NT2/D1 (cell line): Measurements from ENCODE around the gene ADGRG1.

Source experiments
- DNase-seq: peaks from one replicate; pipeline ENCODE4 v3.0.0-alpha.2; 2011; ENCODE audit warnings: low read depth, low spot score
- H3K27me3 ChIP-seq: 2 replicates; pipeline ENCODE4 v1.6.0; 2011; ENCODE audit warnings: mild to moderate bottlenecking; ENCODE audit not compliant: insufficient read length, insufficient read depth
- H3K36me3 ChIP-seq: 2 replicates; pipeline ENCODE4 v1.6.1; 2011; ENCODE audit warnings: mild to moderate bottlenecking, low read length, mixed read lengths; ENCODE audit not compliant: insufficient read depth, insufficient read length
- H3K4me1 ChIP-seq: 2 replicates; pipeline ENCODE4 v1.5.1; 2011; ENCODE audit not compliant: insufficient read depth, insufficient read length
- H3K4me3 ChIP-seq: 2 replicates; pipeline ENCODE4 v1.5.1; 2011; ENCODE audit warnings: low read depth; ENCODE audit not compliant: insufficient read length
- H3K9ac ChIP-seq: 2 replicates; pipeline ENCODE4 v1.6.0; 2011; ENCODE audit warnings: low read depth; ENCODE audit not compliant: insufficient read length
- H3K9me3 ChIP-seq: 2 replicates; pipeline ENCODE4 v1.5.1; 2011; ENCODE audit warnings: mild to moderate bottlenecking, low read length; ENCODE audit not compliant: insufficient read depth
- SUZ12 ChIP-seq: IDR thresholded peaks from 2 replicates; pipeline ENCODE4 v1.6.1; 2011; ENCODE audit not compliant: insufficient read length, insufficient read depth; ENCODE audit errors: extremely low read depth
- YY1 ChIP-seq: IDR thresholded peaks from 2 replicates; pipeline ENCODE4 v1.6.1; 2011; ENCODE audit not compliant: insufficient read length, insufficient read depth
- ZNF274 ChIP-seq: IDR thresholded peaks from 2 replicates; pipeline ENCODE4 v1.6.1; 2011; ENCODE audit warnings: mild to moderate bottlenecking, low read depth, low read length

The ADGRG1 gene

GRCh38 chr16:57677622-57678369 lies 49.4 kb downstream of the ADGRG1 start:
- no peak overlapping the region for H3K4me3 ChIP-seq
- no peaks in the 10 kb centered on the region for H3K36me3 ChIP-seq
- H3K9ac ChIP-seq, result no peak overlapping the region
- peaks cover 24% of the 10 kb centered on the region for H3K4me1 ChIP-seq
- no peaks in the 10 kb centered on the region for H3K9me3 ChIP-seq
- DNase-seq, result no peak
- TF ChIP-seq SUZ12 (no peak), YY1 (no peak), ZNF274 (no peak)
- peaks cover 4% of the 10 kb centered on the region for H3K27me3 ChIP-seq

- no peaks in the 10 kb centered on the region for H3K27me3 ChIP-seq
- H3K4me3 ChIP-seq, result no peak overlapping the region
- H3K9me3 ChIP-seq, result no peaks in the 10 kb centered on the region
- TF ChIP-seq SUZ12 (no peak), ZNF274 (no peak), YY1 (no peak)
- no peak for DNase-seq
- no peaks in the 10 kb centered on the region for H3K36me3 ChIP-seq
- peaks cover 23% of the 10 kb centered on the region for H3K4me1 ChIP-seq
- H3K9ac ChIP-seq, result no peak overlapping the region
Measured at GRCh38 chr16:57679016-57679415, 50.6 kb downstream of the ADGRG1 start.

DNA sequence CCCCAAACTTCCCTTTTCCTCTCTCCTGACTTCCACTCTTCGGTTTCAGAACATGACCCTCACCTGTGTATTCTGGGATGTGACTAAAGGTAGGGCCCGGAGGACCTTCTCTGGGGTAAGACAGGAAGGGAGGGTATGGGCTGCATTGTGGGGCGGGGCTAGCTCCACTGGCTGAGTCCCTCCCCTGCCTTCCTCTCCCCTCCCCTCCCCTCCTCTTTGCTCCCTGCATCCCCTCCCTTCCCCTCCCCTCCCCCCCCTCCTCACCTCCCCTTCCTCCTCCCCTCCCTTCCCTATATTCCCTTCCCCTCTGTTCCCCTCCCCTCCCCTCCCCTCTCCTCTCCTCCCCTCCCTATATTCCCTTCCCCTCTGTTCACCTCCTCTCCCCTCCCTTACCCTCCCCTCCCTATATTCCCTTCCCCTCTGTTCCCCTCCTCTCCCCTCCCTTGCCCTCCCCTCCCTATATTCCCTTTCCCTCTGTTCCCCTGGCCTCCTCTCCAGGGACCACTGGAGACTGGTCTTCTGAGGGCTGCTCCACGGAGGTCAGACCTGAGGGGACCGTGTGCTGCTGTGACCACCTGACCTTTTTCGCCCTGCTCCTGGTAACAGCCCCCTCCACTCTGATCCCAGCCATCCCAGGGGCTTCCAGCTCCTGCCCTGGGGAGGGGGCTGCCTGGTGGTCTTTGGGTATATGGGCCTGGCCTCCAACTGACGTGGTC lies 51.5 kb downstream of the ADGRG1 start:
- H3K9ac ChIP-seq, result peak overlapping the region; percentile 53
- TF ChIP-seq YY1 (no peak), ZNF274 (no peak), SUZ12 (no peak)
- no peaks in the 10 kb centered on the region for H3K36me3 ChIP-seq
- H3K27me3 ChIP-seq, result no peaks in the 10 kb centered on the region
- H3K9me3 ChIP-seq, result no peaks in the 10 kb centered on the region
- DNase-seq, result no peak
- H3K4me3 ChIP-seq, result no peak overlapping the region
- H3K4me1 ChIP-seq, result peaks cover 23% of the 10 kb centered on the region

DNA sequence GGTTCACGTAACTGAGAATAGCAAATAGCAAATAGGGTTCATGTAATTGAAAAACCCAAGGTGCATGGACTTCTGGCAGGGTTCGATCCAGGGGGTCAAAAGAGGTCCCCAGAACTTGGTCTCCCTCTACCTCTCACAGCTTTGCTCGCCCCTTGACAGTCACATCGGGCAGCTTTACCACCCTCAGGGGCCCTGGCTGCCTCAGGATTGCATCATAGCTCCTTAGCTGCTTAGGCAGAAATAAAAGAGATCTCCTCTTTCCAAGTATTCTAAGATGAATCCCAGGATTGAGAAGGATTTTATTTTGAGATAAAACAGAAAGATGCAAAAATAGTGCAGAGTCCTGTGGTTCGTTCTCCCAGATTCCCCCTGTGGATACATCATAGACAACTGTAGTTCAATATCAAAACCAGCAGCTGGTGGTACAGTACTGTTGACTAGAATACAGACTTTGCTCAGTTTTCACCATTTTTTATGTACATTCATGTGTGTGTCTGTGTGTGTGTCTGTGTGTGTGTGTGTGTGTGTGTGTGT lies 52.5 kb downstream of the ADGRG1 start:
- peak overlapping the region; percentile 3 for H3K9ac ChIP-seq
- H3K4me1 ChIP-seq, result peaks cover 23% of the 10 kb centered on the region
- H3K27me3 ChIP-seq, result no peaks in the 10 kb centered on the region
- H3K36me3 ChIP-seq, result no peaks in the 10 kb centered on the region
- no peak for DNase-seq
- H3K9me3 ChIP-seq, result no peaks in the 10 kb centered on the region
- no peak overlapping the region for H3K4me3 ChIP-seq
- TF ChIP-seq SUZ12, result no peak
- no peak for TF ChIP-seq ZNF274
- no peak for TF ChIP-seq YY1

- Histone ChIP-seq H3K9ac (no peak overlapping the region), H3K4me1 (peaks cover 17% of the 10 kb centered on the region), H3K4me3 (no peak overlapping the region), H3K27me3 (no peaks in the 10 kb centered on the region), H3K9me3 (no peaks in the 10 kb centered on the region), H3K36me3 (no peaks in the 10 kb centered on the region)
- TF ChIP-seq ZNF274 (no peak), SUZ12 (no peak), YY1 (no peak)
- no peak for DNase-seq
Measured at GRCh38 chr16:57681950-57682728, 53.7 kb downstream of the ADGRG1 start.

GRCh38 chr16:57682809-57683635 lies 54.6 kb downstream of the ADGRG1 start:
- no peaks in the 10 kb centered on the region for H3K27me3 ChIP-seq
- peaks cover 13% of the 10 kb centered on the region for H3K4me1 ChIP-seq
- DNase-seq, result no peak
- no peaks in the 10 kb centered on the region for H3K9me3 ChIP-seq
- TF ChIP-seq SUZ12 (no peak), ZNF274 (no peak), YY1 (no peak)
- H3K9ac ChIP-seq, result no peak overlapping the region
- H3K36me3 ChIP-seq, result no peaks in the 10 kb centered on the region
- H3K4me3 ChIP-seq, result no peak overlapping the region
